Spleen (tissue), 7 donors: Measurements from ENCODE around the gene PCDHB6.
"Not testable (repeated sequence)": the region's sequence is repeated elsewhere in the genome, so short reads cannot be mapped to it uniquely, and the experiment has no call there.

Source experiments
- POLR2A ChIP-seq, 3 donors: fragments of 450-650 bp; IDR thresholded peaks; one replicate each; pipeline ENCODE4 v1.5.1; 2017; ENCODE audit warnings: antibody characterized with exemption in 3 of 3, mild to moderate bottlenecking in 1 of 3
- TF ChIP-seq, protein P1 (sequence below), 11 experiments: fragments of 200-600 bp in 7 of 11; fragments of 450-650 bp in 4 of 11; sonication (generic) in 4 of 11; IDR thresholded peaks in 8 of 11; conservative IDR thresholded peaks in 3 of 11; 1 replicate in 7 of 11; 2 replicates in 4 of 11; pipeline versions ENCODE4 v1.4.0 to v1.8.0; 2016 to 2021; ENCODE audit warnings: antibody characterized with exemption in 11 of 11, inconsistent platforms in 4 of 11, mild to moderate bottlenecking in 1 of 11
- donor health status: DM: no; HTN: no; CAD: no; lungs with moderate emphysema.
- donor health status: DM: no; HTN: no; CAD: no.
- donor health status: DM: no; HTN: no; CAD: no.

DNA sequence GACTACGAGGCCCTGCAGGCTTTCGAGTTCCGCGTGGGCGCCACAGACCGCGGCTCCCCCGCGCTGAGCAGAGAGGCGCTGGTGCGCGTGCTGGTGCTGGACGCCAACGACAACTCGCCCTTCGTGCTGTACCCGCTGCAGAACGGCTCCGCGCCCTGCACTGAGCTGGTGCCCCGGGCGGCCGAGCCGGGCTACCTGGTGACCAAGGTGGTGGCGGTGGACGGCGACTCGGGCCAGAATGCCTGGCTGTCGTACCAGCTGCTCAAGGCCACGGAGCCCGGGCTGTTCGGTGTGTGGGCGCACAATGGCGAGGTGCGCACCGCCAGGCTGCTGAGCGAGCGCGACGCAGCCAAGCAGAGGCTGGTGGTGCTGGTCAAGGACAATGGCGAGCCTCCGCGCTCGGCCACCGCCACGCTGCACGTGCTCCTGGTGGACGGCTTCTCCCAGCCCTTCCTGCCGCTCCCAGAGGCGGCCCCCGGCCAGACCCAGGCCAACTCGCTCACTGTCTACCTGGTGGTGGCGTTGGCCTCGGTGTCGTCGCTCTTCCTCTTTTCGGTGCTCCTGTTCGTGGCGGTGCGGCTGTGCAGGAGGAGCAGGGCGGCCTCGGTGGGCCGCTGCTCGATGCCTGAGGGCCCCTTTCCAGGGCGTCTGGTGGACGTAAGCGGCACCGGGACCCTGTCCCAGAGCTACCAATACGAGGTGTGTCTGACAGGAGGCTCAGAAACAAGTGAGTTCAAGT is 34.4 kb downstream of the PCDHB6 start:
- TF ChIP-seq POLR2A (IDR thresholded peaks at IDR 0.05): not testable (repeated sequence)
- TF ChIP-seq, protein P1, sequence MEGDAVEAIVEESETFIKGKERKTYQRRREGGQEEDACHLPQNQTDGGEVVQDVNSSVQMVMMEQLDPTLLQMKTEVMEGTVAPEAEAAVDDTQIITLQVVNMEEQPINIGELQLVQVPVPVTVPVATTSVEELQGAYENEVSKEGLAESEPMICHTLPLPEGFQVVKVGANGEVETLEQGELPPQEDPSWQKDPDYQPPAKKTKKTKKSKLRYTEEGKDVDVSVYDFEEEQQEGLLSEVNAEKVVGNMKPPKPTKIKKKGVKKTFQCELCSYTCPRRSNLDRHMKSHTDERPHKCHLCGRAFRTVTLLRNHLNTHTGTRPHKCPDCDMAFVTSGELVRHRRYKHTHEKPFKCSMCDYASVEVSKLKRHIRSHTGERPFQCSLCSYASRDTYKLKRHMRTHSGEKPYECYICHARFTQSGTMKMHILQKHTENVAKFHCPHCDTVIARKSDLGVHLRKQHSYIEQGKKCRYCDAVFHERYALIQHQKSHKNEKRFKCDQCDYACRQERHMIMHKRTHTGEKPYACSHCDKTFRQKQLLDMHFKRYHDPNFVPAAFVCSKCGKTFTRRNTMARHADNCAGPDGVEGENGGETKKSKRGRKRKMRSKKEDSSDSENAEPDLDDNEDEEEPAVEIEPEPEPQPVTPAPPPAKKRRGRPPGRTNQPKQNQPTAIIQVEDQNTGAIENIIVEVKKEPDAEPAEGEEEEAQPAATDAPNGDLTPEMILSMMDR (IDR thresholded peaks at IDR 0.05 in 8 of 11, conservative IDR thresholded peaks at IDR 0.05 in 3 of 11): not testable (repeated sequence)
